CD4-positive, alpha-beta T cell treated with Interferon gamma for 1 hour (primary cell): ENCODE results near the gene CORO2B.

Experiments
- DNase-seq: peaks from one replicate; pipeline ENCODE4 v3.0.0-alpha.2; 2020

CORO2B gene

GRCh38 chr15:68554721-68555678 lies 23.8 kb upstream of the CORO2B start:
- DNase-seq: no peak

GRCh38 chr15:68555679-68556037 lies 23.1 kb upstream of the CORO2B start:
- DNase-seq: no peak

- DNase-seq: no peak
Observed at GRCh38 chr15:68556139-68556990, 22.4 kb upstream of the CORO2B start.

- DNase-seq: no peak
Observed at GRCh38 chr15:68557469-68558317, 21.1 kb upstream of the CORO2B start.

DNA sequence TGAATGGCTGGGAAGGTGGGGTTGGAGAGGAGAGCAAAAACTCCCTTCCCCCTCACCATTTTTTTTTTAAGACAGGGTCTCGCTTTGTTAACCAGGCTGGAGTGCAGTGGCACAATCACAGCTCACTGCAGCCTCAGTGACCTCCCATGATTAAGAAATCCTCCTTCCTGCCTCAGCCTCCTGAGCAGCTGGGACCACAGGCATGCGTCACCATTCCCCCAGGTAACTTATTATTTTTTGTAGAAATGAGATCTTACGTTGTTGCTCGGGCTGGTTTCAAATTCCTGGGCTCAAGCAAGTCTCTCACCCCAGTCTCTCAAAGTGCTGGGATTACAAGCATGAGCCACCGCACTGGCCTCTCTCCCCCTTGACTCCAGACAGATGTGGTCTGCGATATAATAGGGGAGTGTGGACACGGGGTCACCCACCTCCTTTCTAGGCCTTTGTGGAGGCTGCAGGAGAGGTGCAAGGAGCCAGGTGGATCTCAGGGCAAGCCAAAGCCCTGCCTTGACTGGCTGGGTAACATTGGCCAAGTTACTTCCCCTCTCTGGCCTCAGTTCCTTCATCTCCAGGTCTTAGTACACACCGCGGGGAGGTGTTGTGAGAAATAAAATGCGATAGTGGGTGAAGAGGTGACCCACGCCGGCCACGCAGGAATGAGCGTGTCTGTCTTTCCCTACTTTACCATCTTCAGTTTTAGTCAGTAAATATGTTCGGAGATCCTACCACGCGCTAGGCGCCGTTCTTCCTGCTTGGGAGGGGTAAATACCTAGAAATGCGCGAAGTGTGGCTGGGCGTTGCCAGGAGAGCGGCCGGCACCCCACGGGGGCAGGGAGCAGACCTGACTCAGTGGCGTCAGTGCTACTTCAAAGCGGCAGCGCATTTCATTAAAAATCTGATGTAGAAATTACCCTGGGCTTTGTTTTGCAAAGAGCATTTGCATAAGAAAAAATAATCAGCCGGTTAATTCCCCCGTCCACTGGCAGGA lies 20.2 kb upstream of the CORO2B start:
- no peak for DNase-seq

- DNase-seq: peak; percentile 69
Observed at GRCh38 chr15:68559345-68560310, 19.2 kb upstream of the CORO2B start.

- no peak for DNase-seq
Observed at GRCh38 chr15:68560501-68561113, 18.2 kb upstream of the CORO2B start.

DNA sequence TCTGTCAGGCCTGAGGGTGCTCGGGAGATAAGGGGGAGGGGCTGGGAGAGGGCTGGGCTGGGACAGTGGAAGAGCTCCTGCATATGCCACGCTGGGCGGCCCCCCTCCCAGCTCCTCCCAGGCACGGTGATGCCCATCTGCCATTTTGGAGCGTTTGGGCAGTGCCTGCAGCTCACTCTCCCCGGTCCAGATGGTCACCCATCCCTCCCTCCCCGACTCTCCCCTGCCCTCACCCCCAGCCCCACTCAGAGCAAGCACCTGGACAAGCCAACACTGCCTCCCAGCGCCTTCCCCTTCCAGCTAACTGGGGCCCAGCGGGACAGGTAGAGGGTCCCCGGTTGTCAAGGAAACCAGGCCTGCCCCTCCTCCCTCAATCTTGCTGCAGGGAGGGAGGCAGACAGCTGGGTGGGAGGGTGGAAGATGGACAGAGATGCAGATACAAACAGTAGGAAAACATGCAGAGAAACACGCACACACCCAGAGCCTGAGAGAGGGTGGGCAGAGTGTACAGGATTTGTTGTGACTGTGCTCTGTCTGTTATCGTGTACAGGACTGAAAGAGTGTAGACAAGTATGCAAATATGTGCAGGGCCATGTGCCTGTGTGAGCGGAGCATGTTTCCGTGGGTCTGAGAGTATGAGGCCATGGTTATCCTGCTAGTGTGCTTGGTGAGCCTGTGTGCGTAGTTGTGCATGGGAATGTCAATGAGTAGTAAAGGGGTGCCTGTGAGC lies 17.5 kb upstream of the CORO2B start:
- no peak for DNase-seq

- no peak for DNase-seq
Observed at GRCh38 chr15:68561901-68562300, 16.9 kb upstream of the CORO2B start.

DNA sequence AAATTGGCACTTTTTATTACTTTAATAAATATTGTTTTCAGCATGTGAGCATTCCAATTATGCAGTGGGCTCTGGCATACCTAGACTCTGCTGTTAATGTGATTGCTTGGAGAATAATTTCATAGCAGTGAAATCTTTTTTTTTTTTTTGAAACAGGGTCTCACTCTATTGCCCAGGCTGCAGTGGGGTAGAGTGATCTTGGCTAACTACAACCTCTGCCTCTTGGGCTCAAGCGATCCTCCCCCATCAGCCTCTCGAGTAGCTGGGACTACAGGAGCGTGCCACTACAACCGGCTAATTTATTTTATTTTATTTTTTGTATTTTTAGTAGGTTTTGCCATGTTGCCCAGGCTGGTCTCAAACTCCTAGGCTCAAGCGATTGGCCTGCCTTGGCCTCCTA lies 14.6 kb upstream of the CORO2B start:
- DNase-seq: no peak

GRCh38 chr15:68565234-68565633 lies 13.6 kb upstream of the CORO2B start:
- no peak for DNase-seq

- DNase-seq: no peak
Observed at GRCh38 chr15:68565726-68566125, 13.1 kb upstream of the CORO2B start.

- DNase-seq: no peak
Observed at GRCh38 chr15:68566377-68566954, 12.3 kb upstream of the CORO2B start.

GRCh38 chr15:68567345-68567744 lies 11.4 kb upstream of the CORO2B start:
- DNase-seq: no peak

- no peak for DNase-seq
Observed at GRCh38 chr15:68570974-68571373, 7.8 kb upstream of the CORO2B start.

DNA sequence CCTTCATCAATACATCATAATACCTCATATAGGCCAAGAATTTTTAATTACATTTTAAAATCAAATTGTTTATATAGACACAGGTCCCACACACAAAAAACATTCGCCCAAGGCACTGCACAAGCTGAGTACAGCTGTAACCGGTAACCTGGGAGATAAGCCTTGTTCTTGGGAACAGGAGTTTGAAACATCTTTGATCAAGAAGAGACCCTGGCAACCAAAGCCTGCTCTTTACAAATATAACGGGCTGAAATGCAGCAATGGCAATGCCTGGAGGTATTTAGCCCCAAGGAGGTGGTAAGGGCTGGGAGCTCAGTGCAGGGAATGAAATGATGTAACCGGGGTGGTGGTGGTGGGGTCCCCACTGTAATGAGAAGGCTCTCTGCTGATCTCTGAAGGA lies 7.2 kb upstream of the CORO2B start:
- no peak for DNase-seq

DNA sequence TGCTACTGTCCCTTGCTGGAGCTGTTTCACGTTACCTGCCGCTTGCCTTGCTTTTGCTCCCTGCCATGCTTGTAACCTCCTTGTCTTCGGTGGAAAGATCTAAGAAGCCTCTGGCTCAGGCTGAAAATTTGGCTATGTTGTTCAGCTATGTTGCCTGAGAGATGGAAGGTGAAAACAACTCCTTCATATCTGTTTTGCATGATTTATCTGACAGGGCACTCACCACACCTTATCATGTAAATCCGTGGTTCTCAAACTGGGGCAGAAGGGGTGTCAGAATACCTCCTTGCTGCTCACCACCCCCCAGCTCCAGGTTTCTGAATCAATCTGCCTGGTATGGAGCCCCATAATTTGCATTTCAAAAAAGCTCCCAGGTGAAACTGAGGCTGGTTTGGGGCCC lies 6.5 kb upstream of the CORO2B start:
- DNase-seq: no peak

- DNase-seq: no peak
Observed at GRCh38 chr15:68572921-68573320, 5.9 kb upstream of the CORO2B start.

- DNase-seq: no peak
Observed at GRCh38 chr15:68574046-68574445, 4.7 kb upstream of the CORO2B start.
